ENCODE results near the gene KRTAP10-5.

DNA sequence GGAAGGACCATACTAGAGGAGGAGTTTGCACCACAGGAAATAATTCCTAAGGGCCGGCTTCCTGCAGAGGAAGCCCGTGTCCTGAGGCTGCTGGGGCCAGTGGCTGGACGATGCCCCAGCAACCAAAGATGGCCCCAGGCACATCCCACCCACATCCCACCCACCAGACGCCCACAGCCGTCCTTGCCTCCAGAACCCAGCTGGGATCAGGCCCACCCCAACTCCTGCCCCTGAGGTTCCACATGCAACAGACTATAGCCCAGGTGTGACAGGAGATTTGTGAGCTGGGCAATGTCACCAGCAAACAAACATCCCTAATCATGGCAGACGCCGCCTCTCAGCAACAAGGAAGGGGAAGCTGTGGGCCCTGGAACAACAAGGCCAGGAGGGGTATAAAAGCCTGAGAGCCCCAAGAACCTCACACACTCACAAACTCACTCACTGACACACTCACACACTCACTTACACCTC is 46.3 kb upstream of the KRTAP10-5 start, which contains the start of gene KRTAP10-9:
- TF ChIP-seq, protein P1, sequence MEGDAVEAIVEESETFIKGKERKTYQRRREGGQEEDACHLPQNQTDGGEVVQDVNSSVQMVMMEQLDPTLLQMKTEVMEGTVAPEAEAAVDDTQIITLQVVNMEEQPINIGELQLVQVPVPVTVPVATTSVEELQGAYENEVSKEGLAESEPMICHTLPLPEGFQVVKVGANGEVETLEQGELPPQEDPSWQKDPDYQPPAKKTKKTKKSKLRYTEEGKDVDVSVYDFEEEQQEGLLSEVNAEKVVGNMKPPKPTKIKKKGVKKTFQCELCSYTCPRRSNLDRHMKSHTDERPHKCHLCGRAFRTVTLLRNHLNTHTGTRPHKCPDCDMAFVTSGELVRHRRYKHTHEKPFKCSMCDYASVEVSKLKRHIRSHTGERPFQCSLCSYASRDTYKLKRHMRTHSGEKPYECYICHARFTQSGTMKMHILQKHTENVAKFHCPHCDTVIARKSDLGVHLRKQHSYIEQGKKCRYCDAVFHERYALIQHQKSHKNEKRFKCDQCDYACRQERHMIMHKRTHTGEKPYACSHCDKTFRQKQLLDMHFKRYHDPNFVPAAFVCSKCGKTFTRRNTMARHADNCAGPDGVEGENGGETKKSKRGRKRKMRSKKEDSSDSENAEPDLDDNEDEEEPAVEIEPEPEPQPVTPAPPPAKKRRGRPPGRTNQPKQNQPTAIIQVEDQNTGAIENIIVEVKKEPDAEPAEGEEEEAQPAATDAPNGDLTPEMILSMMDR (IDR thresholded peaks at IDR 0.05; ENCODE audit: insufficient read depth, low read depth, low read length), result no peak
- TF ChIP-seq EZH2 (IDR thresholded peaks at IDR 0.05; ENCODE audit: insufficient read depth, low read length), result no peak
